ENCODE results near the gene SF3B2. TPM values are rescaled to one million over a fixed set of nuclear protein-coding genes. Genes with fewer than 3 reads are reported as not detected.
"Not testable (repeated sequence)": the region's sequence is repeated elsewhere in the genome, so short reads cannot be mapped to it uniquely, and the experiment has no call there.

Gene SF3B2, protein sequence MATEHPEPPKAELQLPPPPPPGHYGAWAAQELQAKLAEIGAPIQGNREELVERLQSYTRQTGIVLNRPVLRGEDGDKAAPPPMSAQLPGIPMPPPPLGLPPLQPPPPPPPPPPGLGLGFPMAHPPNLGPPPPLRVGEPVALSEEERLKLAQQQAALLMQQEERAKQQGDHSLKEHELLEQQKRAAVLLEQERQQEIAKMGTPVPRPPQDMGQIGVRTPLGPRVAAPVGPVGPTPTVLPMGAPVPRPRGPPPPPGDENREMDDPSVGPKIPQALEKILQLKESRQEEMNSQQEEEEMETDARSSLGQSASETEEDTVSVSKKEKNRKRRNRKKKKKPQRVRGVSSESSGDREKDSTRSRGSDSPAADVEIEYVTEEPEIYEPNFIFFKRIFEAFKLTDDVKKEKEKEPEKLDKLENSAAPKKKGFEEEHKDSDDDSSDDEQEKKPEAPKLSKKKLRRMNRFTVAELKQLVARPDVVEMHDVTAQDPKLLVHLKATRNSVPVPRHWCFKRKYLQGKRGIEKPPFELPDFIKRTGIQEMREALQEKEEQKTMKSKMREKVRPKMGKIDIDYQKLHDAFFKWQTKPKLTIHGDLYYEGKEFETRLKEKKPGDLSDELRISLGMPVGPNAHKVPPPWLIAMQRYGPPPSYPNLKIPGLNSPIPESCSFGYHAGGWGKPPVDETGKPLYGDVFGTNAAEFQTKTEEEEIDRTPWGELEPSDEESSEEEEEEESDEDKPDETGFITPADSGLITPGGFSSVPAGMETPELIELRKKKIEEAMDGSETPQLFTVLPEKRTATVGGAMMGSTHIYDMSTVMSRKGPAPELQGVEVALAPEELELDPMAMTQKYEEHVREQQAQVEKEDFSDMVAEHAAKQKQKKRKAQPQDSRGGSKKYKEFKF
- total RNA-seq = 61.2 TPM
- long read RNA-seq, transcript SF3B2-201 (22 exons, 2,903 nt) = major isoform, 150 of 213 reads
- long read RNA-seq, partial matches to known transcripts = 11 of 213 reads
- long read RNA-seq, other reads (novel, unspliced or antisense) = 51 of 213 reads

GRCh38 chr11:66051766-66052663 is at the start of gene SF3B2:
Gene SF3B2, plus strand, starts transcription at chr11:66052364. Its CDS starts 21 bp downstream, at chr11:66052385.
- intact Hi-C loops (cut with DNase I) = no loop called here
- DNase-seq (peak; percentile 99), ATAC-seq (ENCODE audit: poor library complexity) (peak; percentile 96)

DNA sequence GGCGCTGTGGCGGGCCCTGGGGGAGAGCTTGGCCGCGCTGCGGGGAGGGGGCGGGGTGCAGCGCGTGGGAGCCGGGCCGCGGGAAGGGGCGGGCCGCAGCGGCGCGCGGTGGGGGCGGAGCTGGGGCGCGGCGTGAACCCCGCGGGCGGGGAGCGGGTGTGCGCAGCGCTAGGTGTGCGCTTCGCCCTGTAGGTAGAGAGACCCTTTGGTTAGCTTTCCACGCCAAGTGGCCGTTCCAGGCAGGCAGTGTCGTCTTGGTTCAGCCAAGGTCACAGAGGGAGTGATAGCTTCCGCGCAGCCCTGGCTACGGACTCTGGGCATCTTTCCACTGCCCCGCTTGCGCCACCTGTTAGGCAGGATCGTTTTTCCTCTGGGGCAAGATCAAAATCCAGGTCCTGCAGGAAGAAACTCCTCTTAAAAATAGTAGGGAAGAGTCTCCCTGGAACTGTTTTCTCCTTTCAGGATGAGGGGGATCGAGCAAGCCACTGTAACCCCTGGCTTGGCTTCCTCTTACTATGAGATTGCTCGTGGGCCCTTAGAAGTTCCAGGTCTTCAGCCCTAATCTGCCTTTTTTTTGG is 49.4 kb upstream of the SF3B2 start:
- ATAC-seq (ENCODE audit: poor library complexity) = peak; percentile 91
- DNase-seq = peak; percentile 70
- intact Hi-C loops (cut with DNase I) = no loop called here

GRCh38 chr11:66003291-66003690 is 48.9 kb upstream of the SF3B2 start:
- ATAC-seq (ENCODE audit: poor library complexity) (no peak), DNase-seq (no peak)
- intact Hi-C loops (cut with DNase I) = no loop called here

DNA sequence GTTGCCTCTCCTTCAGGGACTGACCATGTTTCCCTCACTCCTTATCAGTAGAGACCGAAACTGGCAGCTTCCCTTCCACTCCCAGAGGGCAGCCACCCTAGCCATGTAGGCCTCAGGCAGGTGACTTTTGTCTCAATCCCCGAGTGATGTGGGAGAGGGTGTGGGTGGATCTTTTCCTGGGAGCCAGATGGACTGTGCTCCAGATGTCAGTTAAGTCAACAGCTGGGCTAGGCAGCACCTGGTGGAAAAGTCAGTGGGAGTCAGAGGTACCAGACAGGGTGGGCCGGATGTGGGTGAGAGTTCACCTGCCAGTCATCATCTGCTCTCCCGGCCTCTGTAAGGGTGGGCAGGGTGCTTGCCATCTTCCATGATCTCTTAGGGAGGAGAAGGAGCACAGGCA is 48.0 kb upstream of the SF3B2 start:
- intact Hi-C loops (cut with DNase I) = no loop called here
- no peak for DNase-seq
- no peak for ATAC-seq (ENCODE audit: poor library complexity)

DNA sequence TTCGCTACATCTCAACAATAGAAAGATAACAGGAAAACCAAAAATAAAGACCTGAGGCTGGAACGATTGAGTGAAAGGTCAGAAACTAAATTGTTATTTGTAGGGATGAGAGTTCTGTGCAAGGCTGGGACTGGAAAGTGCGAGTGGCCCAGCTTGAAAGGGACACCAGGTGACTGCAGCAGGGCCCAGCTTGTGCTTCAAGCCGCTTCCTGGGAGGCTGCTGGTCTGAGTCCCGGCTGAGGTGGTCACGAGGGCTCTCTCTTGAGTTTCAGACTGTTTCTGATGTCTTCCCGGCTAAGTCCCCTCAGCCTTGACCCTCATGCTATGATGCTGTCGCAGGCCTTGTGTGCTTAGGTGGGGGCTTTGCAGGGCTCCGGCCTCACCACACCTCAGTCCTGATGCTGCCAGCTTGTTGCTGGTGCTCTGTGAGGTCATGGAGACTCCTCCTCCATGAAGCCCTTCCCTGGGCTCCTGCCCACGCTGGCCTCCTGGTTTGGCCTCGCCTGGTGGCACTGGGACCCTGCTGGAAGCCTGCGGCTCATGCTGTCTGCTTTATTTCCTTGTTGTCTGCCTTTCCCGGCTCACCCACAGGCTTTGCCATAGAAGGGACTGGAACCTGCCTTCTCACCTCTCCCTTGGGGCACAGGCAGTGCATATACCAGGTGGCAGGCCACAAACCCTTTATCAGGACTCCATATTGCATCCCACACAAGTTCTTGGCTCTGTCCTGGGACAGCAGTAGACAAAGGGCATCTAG is 45.9 kb upstream of the SF3B2 start:
- intact Hi-C loops (cut with DNase I) = no loop called here
- ATAC-seq (ENCODE audit: poor library complexity) = no peak
- no peak for DNase-seq

DNA sequence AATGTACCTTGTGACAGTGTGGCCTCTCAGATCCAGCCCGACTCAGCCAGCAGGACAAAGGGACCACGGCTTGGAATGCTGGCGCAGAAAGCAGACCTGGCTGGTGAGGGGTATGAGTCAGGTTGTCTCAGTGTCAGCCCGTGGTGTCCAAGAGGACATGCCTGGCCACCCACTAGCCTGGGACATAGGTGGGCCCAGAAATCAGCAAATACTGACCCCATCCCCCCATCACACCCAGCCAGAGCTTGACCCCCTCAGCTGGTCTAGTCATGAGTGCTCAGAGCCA is 45.3 kb upstream of the SF3B2 start:
- no peak for ATAC-seq (ENCODE audit: poor library complexity)
- intact Hi-C loops (cut with DNase I) = no loop called here
- no peak for DNase-seq

DNA sequence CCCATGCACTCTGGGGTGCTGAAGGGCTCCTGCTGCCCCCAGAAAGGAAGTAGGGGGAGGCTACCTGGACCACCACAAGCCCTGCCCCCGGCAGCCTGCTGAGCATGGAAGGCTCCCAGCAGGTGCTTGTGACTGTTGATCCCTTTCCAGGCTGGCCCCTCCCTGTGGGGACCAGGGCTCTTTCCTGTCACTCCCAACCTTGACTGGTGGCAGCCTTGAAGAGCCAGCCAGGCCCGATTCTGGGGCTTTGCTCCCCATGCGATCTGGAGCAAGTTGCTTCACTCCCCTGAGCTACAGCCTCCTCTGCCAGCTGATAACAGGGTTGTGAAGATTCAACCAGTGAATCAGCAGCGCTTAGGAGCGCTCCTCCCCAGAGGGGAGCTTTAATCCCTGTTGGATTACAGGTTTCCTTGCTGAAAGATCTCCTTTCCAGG is 44.9 kb upstream of the SF3B2 start:
- intact Hi-C loops (cut with DNase I) = no loop called here

GRCh38 chr11:66008095-66008467 is 44.1 kb upstream of the SF3B2 start:
- no peak for DNase-seq
- intact Hi-C loops (cut with DNase I) = no loop called here
- ATAC-seq (ENCODE audit: poor library complexity) = no peak

More for the DNA sequence above, 44.9 kb upstream of the SF3B2 start:
- ATAC-seq (ENCODE audit: poor library complexity) (no peak), DNase-seq (no peak)

- intact Hi-C loops (cut with DNase I) = no loop called here
- no peak for ATAC-seq (ENCODE audit: poor library complexity)
- no peak for DNase-seq
Observed at GRCh38 chr11:66008468-66009101, 43.6 kb upstream of the SF3B2 start.

DNA sequence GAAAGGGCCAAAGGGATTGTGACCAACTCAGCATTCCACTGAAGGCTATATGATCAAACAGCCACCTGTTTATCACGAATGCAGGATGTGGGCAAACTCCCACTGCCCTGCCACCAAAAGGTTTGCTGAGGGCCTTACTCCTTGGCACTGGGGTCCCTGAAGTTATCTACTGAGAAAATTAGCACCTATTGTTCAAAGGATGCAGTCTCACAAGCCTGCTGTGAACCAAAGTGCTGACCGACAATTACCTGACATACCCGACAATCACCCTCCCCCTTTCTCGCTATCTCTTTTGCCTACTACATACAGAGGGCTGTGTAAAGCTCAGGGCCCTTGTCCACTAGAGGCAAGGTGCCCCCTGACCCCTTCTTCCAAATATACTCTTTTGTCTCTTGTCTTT is 42.1 kb upstream of the SF3B2 start:
- ATAC-seq (ENCODE audit: poor library complexity) = not testable (repeated sequence)

GRCh38 chr11:66011239-66011784 is 40.9 kb upstream of the SF3B2 start:
- DNase-seq (no peak), ATAC-seq (ENCODE audit: poor library complexity) (no peak)
- intact Hi-C loops (cut with DNase I) = no loop called here

More for the DNA sequence above, 42.1 kb upstream of the SF3B2 start:
- DNase-seq; intact Hi-C loops (cut with DNase I): not testable (repeated sequence)

- intact Hi-C loops (cut with DNase I) = no loop called here
- ATAC-seq (ENCODE audit: poor library complexity) = no peak
Observed at GRCh38 chr11:66011785-66012303, 40.3 kb upstream of the SF3B2 start, which contains the start of gene CST6. Gene CST6, plus strand, starts transcription at chr11:66012008. Its CDS starts 37 bp downstream, at chr11:66012045.

DNA sequence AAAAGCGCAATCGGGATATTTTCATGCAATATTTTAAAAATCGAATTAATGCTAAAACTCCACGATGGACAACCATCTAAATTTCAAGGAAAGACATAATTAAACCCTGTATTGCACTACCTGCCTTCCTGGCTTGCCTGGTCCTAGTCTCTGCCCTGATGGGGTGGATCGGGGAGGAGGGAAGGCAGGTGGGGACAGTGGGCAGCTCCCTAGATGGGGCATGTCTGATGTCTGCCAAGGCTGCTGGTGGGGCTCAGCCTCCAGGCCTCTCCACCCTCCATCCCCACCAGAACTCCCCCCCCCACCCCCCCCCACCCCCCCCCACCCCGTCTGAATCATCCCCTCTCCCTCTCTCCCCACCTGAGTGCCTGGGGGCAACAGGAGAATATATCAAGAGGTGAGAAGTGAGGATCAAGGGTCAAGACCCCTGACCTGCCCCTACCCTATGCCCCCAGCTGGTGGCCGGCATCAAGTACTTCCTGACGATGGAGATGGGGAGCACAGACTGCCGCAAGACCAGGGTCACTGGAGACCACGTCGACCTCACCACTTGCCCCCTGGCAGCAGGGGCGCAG is 39.7 kb upstream of the SF3B2 start:
- ATAC-seq (ENCODE audit: poor library complexity) (no peak), DNase-seq (no peak)
- intact Hi-C loops (cut with DNase I) = no loop called here

More at GRCh38 chr11:66011785-66012303, 40.3 kb upstream of the SF3B2 start, which contains the start of gene CST6:
- DNase-seq = no peak

DNA sequence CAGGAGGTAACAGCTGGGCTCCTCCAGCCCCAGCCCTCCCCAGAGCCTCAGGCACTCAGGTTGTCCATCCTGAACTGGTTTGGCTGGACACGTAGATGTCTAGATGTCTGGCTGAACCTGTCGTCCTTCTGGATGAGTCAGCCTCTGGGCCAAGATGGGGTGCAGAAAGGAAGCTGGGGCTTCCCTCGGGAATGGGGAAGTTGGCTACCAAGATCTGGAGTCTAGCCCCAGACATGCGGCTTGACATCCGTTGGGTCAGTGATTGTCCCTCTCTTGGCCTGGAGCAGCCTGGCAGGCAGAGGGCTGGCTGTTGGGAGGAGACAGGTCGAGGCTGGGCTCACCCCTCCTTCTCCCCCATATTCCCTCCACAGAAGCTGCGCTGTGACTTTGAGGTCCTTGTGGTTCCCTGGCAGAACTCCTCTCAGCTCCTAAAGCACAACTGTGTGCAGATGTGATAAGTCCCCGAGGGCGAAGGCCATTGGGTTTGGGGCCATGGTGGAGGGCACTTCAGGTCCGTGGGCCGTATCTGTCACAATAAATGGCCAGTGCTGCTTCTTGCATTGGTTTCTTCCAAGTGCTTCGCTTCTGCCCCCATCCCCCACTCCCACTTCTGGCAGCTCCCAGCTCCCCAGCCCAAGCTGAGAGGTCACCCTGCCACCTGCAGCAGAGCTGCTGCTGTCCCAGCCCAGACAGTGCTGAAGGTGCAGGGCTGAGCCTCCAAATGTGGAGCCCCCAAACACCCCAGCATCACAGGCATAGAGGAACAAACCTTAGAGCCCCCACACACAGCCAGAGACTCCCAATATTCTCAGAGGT is 39.0 kb upstream of the SF3B2 start:
- ATAC-seq (ENCODE audit: poor library complexity) = no peak
- intact Hi-C loops (cut with DNase I) = no loop called here
- no peak for DNase-seq

DNA sequence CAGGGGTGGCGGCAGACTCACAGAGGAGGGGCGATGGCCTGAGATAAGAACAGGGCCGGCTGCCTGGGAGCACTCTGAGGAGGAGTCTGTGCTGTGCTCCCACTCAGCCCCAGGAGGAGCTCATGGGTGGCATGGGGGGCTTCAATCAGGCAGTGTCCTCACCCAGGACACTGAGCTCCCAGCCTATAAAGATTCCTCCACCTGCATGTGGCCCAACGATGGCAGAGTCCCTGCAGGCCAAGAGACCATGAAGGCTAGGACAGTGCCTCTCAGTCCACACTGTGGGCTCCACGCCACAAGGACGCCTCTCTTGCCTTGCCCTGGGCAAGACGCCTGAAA is 38.4 kb upstream of the SF3B2 start:
- intact Hi-C loops (cut with DNase I) = no loop called here
- DNase-seq (no peak), ATAC-seq (ENCODE audit: poor library complexity) (no peak)
